ENCODE results near the gene EMC8.

EMC8 gene

DNA sequence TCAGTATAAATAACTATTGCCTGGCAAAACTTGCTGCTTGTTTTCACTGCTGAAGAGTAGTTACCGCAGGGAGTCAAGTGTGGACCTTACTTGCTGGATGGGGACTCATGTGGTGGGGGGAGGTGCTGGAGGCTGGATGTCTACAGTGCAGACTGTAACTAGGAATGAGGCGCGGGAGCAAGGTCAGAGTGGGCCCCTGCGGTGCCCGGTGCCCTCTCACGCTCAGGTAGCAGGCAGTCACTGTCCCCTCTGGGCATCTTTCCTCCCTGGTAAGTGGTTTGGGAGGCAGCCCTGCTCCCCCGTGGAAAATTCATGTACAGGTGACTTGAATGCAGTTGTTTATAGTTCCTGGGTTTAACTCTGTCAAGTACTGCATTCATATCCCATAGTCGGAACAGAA is 4.6 kb downstream of the EMC8 start:
- Histone ChIP-seq H3K4me3 (no peak overlapping the region), H3K27ac (no peak overlapping the region)
- DNase-seq (ENCODE audit: low spot score), result no peak
- TF ChIP-seq CTCF (IDR thresholded peaks at IDR 0.05), result no peak

GRCh38 chr16:85793662-85794298 is 5.6 kb downstream of the EMC8 start:
- DNase-seq (ENCODE audit: low spot score), result no peak
- no peak overlapping the region for H3K4me3 ChIP-seq
- H3K27ac ChIP-seq, result no peak overlapping the region
- no peak for TF ChIP-seq CTCF (IDR thresholded peaks at IDR 0.05)

DNA sequence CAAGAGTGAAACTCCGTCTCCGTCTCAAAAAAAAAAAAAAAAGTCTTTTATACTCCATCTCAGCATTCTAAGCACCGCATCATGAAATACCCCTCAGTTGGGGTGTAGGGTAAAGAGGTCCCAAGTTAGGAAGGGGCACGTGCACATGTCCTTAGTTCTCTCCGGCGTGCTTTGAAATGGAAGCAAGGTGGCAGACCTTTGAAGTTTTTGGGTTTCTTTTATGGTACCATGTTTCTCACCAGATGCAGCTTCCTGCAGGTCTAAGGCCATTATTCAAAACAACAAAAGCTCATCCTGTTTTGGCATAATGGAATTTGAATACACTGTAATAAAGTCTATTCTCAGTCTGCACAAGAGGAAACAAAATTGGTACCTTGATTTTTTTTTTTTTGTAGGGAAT is 9.6 kb downstream of the EMC8 start:
- no peak overlapping the region for H3K4me3 ChIP-seq
- DNase-seq (ENCODE audit: low spot score), result no peak
- TF ChIP-seq CTCF (IDR thresholded peaks at IDR 0.05), result no peak
- H3K27ac ChIP-seq, result no peak overlapping the region

- DNase-seq (ENCODE audit: low spot score), result no peak
- H3K27ac ChIP-seq, result no peak overlapping the region
- TF ChIP-seq CTCF (IDR thresholded peaks at IDR 0.05), result no peak
Observed at GRCh38 chr16:85788819-85789218, 10.5 kb downstream of the EMC8 start.

DNA sequence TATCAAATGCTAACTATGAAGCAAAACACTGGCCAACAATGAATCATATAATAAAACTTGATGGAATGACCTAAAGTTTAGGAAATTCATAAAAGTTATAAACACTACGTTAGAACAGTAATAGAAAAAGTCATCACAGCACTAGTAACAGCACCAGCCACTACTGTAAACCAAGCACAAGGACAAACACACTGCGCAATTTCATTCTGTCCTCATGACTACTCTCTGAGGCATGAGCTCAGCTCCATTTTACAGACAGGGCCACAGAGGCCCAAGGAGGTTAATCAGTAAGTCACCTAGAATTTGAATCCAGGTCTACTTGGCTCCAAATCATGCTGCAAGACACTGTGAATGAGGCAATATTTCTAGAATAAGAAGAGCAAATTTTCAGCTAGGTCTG is 13.4 kb downstream of the EMC8 start:
- H3K4me3 ChIP-seq, result no peak overlapping the region
- no peak overlapping the region for H3K27ac ChIP-seq
- no peak for TF ChIP-seq CTCF (IDR thresholded peaks at IDR 0.05)
- no peak for DNase-seq (ENCODE audit: low spot score)

More at GRCh38 chr16:85788819-85789218, 10.5 kb downstream of the EMC8 start:
- H3K4me3 ChIP-seq, result no peak overlapping the region

- no peak for DNase-seq (ENCODE audit: low spot score)
- TF ChIP-seq CTCF (IDR thresholded peaks at IDR 0.05), result no peak
- Histone ChIP-seq H3K27ac (no peak overlapping the region), H3K4me3 (no peak overlapping the region)
Observed at GRCh38 chr16:85784813-85785212, 14.5 kb downstream of the EMC8 start.

DNA sequence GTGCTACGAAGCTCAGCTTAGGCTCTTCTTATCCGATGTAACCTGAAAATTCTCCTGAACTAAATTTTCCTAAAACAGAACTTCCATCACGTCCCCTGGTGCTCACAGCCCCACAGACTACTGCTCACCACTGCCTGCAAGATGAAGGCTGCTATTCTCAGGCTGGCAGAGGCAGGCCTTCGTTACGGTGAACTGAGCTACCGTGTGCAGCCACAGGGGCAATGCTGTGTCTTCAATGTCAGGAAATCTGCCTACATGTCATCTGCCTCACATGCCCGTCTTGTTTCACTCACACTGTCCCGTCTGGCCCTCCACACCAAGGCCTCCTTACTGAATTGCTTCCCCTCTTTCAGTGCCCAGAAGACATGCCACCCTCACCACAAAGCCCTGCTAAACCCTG is 15.9 kb downstream of the EMC8 start:
- no peak for TF ChIP-seq CTCF (IDR thresholded peaks at IDR 0.05)
- DNase-seq (ENCODE audit: low spot score), result no peak
- no peak overlapping the region for H3K4me3 ChIP-seq
- H3K27ac ChIP-seq, result no peak overlapping the region

Measured in coronary artery (tissue), 2 donors.